ENCODE results near the gene SRPK1. TPM values are rescaled to one million over a fixed set of nuclear protein-coding genes. Genes with fewer than 3 reads are reported as not detected.

Gene SRPK1
- total and polyA plus RNA-seq, 2 of the 8 experiments (the other 6 are each of a cell fraction or from before 2014, with no cell fraction given), result 25.7 to 116 TPM

DNA sequence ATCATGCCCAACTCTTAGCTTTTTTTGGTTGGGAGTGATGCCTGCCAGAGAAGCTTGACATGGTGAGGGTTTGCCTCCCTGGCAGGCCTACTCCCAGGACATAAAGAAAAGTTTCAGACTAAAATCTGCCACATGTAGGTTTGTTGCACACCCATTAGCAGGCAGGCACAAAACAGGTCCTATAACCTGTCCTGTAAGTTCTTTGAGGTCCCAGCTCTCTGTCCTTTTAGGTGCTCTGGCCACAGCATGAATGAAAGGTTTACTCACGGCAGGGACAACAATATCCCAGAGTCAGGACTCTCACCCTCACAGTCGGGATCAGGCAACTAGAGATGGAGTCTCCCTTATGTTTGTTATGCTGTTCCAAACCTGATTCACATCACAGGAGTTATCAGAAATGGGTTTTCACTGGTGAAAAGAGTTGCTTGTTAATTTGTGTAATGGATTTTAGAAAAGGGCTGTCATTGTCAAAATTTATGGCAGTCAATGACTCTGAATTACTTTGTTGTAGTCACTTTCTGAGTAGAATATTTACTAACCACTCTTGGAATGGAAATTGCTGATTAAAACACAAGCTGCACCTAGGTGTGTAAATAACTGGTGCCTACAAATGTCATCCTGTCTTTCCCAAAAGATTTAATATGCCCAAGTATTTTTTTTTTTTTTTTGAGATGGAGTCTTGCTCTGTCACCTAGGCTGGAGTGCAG, 5.8 kb upstream of the SRPK1 start:
- no peaks in the 10 kb centered on the region for H3K79me1 ChIP-seq (ENCODE audit: low read depth, low read length)
- H2BK5ac ChIP-seq (ENCODE audit: low read depth, low read length), result no peak overlapping the region
- no peak overlapping the region for H3K27ac ChIP-seq (ENCODE audit: low read depth, low read length)
- DNase-seq (ENCODE audit: low read depth in 1 of 2, low spot score in 2 of 2) (no peak), FAIRE-seq (no peak)
- H3K14ac ChIP-seq (ENCODE audit: insufficient read length), result no peak overlapping the region
- no peak overlapping the region for H4K8ac ChIP-seq (ENCODE audit: extremely low read depth, insufficient read depth, low read length)
- no peaks in the 10 kb centered on the region for H3K79me2 ChIP-seq (ENCODE audit: control insufficient read depth in 1 of 2, insufficient read depth in 2 of 2, low read length in 2 of 2)
- no peak overlapping the region for H2BK12ac ChIP-seq (ENCODE audit: low read depth, low read length)
- H2BK120ac ChIP-seq (replicated peaks; ENCODE audit: low read depth, low read length), result no peak overlapping the region
- POLR2A ChIA-PET (ENCODE audit: partially characterized antibody), result interaction anchor here (0.9 kb wide), 1 partner anchor 10 kb away, joined by 3 read pairs; no protein-coding TSS in a partner anchor
- 72% methylated on average over 2 of the region's 2 CpGs; no CpG with 5 or more reads in 1 of the 2 experiments for WGBS, 2 experiments (ENCODE audit: extremely low coverage in 1 of 2, insufficient coverage in 1 of 2, insufficient read length in 1 of 2, insufficient replicate concordance in 2 of 2, low coverage in 1 of 2, low lambda C conversion rate in 2 of 2, missing lambda C conversion rate in 1 of 2)
- H3K18ac ChIP-seq (ENCODE audit: extremely low read depth, low read length), result no peak overlapping the region
- no peaks in the 10 kb centered on the region for H4K20me1 ChIP-seq (replicated peaks in 1 of 2; ENCODE audit: control insufficient read depth in 1 of 2, insufficient read depth in 2 of 2, low read length in 2 of 2)
- H3K36me3 ChIP-seq (ENCODE audit: control insufficient read depth in 2 of 4, insufficient read depth in 4 of 4, low read length in 3 of 4), result no peaks in the 10 kb centered on the region
- H4K91ac ChIP-seq (replicated peaks; ENCODE audit: insufficient read length, low read length), result no peak overlapping the region
- TF ChIP-seq CEBPB (IDR thresholded peaks at IDR 0.05; ENCODE audit: low read depth, low read length) (no peak), TAF7 (optimal IDR thresholded peaks at IDR 0.05; ENCODE audit: borderline replicate concordance, low read depth, low read length) (no peak), TBP (IDR thresholded peaks at IDR 0.05; ENCODE audit: low read depth, low read length) (no peak), TCF12 (IDR thresholded peaks at IDR 0.05; ENCODE audit: low read depth, low read length) (no peak)
- no peak overlapping the region for H2BK20ac ChIP-seq (ENCODE audit: low read length)
- H3K56ac ChIP-seq (replicated peaks; ENCODE audit: insufficient read length, low read depth, low read length), result no peak overlapping the region
- no peak overlapping the region for H3K4me2 ChIP-seq (ENCODE audit: insufficient read depth in 1 of 2, low read depth in 2 of 2, low read length in 2 of 2)
- H2AFZ ChIP-seq (ENCODE audit: low read length), result no peak overlapping the region
- H3K4me1 ChIP-seq (replicated peaks in 1 of 4; ENCODE audit: control insufficient read depth in 3 of 4, insufficient read depth in 4 of 4, low read length in 3 of 4), result peaks cover 0 to 6% (median 2%) of the 10 kb centered on the region in 4 experiments; a peak in 5 of 7 replicates
- H3K27me3 ChIP-seq (replicated peaks in 1 of 4; ENCODE audit: control insufficient read depth in 3 of 4, extremely low read depth in 1 of 4, insufficient read depth in 3 of 4, low read length in 3 of 4), result no peaks in the 10 kb centered on the region; a peak in 1 of 7 replicates
- CTCF ChIA-PET (ENCODE audit: partially characterized antibody), result interaction anchor here (0.6 to 2.1 kb wide), 6 partner anchors 10 to 424 kb away, joined by 3 to 5 read pairs (median 3); no protein-coding TSS in a partner anchor
- H3K9me3 ChIP-seq (ENCODE audit: insufficient read depth in 2 of 2, low read depth in 1 of 2, low read length in 1 of 2), result no peaks in the 10 kb centered on the region
- no peak overlapping the region for H2AK5ac ChIP-seq (ENCODE audit: low read depth, low read length)
- H4K5ac ChIP-seq (ENCODE audit: insufficient read length, low read depth, low read length), result no peak overlapping the region
- H3K4me3 ChIP-seq (ENCODE audit: extremely low read depth in 1 of 4, insufficient read depth in 2 of 4, low read depth in 3 of 4, low read length in 4 of 4), result no peak overlapping the region
- peaks cover 2% of the 10 kb centered on the region; the same call in 1 of the 2 replicates for H3K23me2 ChIP-seq (ENCODE audit: low read depth, low read length)
- no peak overlapping the region for H3K9ac ChIP-seq (replicated peaks in 1 of 4; ENCODE audit: extremely low read depth in 1 of 4, low read depth in 3 of 4, low read length in 3 of 4)
- H3K23ac ChIP-seq (ENCODE audit: insufficient read length), result no peak overlapping the region
- no peak overlapping the region for H3K4ac ChIP-seq (replicated peaks; ENCODE audit: insufficient read length, low read depth, low read length)
- H2BK15ac ChIP-seq (ENCODE audit: low read length), result peak overlapping the region; percentile 72; the same call in 1 of the 2 replicates
